ENCODE data around the gene CRYGS.

Gene CRYGS

DNA sequence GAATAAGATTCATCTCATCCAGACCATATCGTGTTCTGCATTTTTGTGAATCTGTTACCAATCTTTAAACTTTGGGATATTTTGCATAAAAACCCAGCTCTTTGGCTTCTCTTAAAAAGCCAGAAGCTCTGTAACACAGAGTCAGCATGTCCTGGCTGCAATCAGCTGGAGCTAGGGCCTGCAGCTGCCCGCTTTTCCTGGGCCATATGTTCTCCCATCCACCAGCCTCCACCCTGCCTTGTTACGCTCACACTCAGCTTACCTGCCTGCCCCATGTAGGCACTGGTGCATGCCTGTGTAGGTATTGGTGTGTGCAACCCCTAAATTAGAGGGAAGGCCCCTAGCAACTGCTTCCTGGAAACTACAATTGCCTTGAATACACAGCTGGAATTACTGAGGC lies 48.2 kb downstream of the CRYGS start:
- no peak for DNase-seq (ENCODE audit: low read depth in 1 of 2, low spot score in 1 of 2)

DNA sequence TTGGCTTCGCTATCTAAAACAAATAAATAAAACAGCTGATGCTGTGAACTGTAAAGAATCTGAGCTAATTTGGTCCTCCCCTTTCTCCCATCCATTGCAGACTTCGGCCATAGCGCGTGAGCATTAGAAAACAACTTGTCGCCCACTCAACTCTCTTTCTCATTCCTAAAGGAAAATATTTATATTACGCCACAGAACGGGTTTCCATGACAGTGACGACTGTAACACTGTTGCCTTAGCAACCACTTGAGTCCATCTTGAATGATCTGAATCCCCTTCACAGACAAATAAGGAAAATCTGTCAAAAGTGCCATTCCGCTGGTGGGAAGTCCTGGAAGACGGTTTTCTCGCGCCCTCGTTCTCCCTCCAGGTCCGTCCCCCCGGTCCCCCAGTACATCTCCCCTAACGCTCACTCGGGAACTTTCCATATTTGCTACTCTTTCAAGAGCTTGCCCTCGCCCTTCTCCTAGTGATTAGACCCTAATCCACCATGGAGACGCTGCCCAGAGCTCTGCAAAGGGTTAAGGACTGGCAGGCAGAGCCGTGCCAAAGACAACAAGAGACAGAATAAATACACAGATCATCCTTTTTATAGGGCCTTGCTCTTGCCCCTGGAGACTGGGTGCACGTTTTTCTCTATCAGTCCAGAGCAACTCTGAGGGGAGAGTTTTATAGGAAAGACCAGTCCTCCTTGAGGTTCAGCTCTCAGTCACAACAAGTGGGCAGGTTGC lies 50.5 kb downstream of the CRYGS start:
- DNase-seq (ENCODE audit: low read depth in 1 of 2, low spot score in 1 of 2): no peak

- no peak for DNase-seq (ENCODE audit: low read depth in 1 of 2, low spot score in 1 of 2)
Observed at GRCh38 chr3:186492385-186492984, 51.7 kb downstream of the CRYGS start.

GRCh38 chr3:186489507-186489906 lies 54.7 kb downstream of the CRYGS start:
- no peak for DNase-seq (ENCODE audit: low read depth in 1 of 2, low spot score in 1 of 2)

Data from activated T-helper 1 cell treated with anti-CD3 and anti-CD28 coated beads, Interleukin-2, amount 50 U/mL, for 16 hours (primary cell).